Epithelial cell of alveolus of lung (primary cell): ENCODE results near the gene ANKRD53. TPM values are rescaled to one million over a fixed set of nuclear protein-coding genes. Genes with fewer than 3 reads are reported as not detected.

ENCODE experiments used
- total RNA-seq: library from RNA; depleted of rRNA; stranded (reverse); fragments of >200 nt; gene quantifications from 2 replicates; pipeline ENCODE4 v1.2.1, GENCODE V29; 2015

The ANKRD53 gene, protein sequence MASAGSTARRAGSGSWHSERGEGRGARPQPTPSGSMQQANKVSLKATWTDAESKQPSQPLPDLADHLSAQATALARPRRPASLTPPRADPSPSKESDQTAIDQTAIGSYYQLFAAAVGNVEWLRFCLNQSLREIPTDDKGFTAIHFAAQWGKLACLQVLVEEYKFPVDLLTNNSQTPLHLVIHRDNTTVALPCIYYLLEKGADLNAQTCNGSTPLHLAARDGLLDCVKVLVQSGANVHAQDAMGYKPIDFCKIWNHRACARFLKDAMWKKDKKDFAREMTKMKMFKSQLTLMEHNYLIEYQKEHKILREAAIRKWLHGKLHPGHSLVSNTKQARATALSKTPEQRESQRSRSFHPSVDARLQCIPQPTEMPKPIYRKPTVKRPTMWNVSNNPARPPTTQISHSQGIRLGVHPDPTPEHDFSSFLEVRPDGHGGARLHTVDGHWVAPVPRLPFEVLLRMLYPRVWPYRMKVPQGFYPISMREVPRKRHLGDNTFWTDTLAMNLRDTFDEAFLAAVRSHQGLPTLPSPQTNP
- total RNA-seq, result 1.3 and 1.4 TPM in 2 replicates

GRCh38 chr2:70978341-70979179 is at the start of gene ANKRD53:
Gene ANKRD53 (plus strand): TSS chr2:70978630. CDS start chr2:70978646, 16 bp downstream.

GRCh38 chr2:70935468-70936164 is 42.8 kb upstream of the ANKRD53 start, which contains the start of gene ATP6V1B1:
Gene ATP6V1B1 (plus strand): TSS chr2:70935900. CDS start chr2:70935955, 55 bp downstream.

DNA sequence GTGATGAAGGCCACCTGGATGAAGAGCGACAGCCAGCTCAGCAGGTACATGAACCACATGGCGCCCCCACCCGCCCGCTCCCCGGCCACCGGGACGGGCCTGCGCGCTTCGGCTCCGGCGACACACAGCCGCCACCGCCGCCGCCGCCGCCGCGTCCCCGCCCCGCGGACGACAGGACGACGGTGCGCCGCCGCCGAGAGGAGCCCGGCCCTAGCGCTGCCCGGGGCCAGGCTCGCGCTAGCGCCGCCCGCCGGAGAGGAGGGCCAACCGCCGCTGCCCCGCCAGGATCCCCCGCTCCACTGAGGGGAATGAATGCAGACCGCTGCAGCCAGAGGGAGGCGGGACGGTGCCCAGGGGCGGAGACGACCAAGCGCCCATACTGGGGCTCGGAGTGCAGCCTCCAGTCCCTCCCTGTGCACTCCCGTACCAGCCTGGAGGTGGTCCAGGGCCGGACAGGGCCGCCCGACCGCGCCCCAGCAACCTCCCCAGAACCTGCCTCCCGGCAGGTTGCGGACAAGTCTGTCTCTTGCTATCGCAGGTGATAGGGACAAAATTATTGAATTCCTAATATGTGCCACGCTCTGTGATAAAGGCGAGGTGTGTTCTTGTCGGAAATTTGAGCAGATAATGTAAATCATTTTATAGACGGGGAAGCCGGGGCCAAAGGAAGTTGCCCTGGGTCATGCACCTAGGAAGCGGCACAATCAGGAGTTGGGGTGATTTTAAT is 16.4 kb downstream of the ANKRD53 start, which contains the start of gene TEX261:
Gene TEX261, minus strand, starts transcription at position 175 of the 727 bp plus-strand sequence. Its CDS starts 116 bp downstream, at position 59.

Other genes starting within 250 kb of the ANKRD53 start
- gene ADD2, start 210.4 kb upstream of the ANKRD53 start, total RNA-seq, result 0.88 and 1.4 TPM in 2 replicates
- gene FIGLA, start 188.0 kb upstream of the ANKRD53 start, total RNA-seq, result not detected in 2 replicates
- not detected in 2 replicates for gene CLEC4F, start 158.0 kb upstream of the ANKRD53 start, total RNA-seq
- gene CD207, start 142.8 kb upstream of the ANKRD53 start, total RNA-seq, result not detected in 2 replicates
- 3.9 and 7.9 TPM in 2 replicates for gene VAX2, start 78.1 kb upstream of the ANKRD53 start, total RNA-seq
- 0.40 and 4.1 TPM in 2 replicates for gene ATP6V1B1, start 42.7 kb upstream of the ANKRD53 start, total RNA-seq
- 27.0 and 42.9 TPM in 2 replicates for gene TEX261, start 16.2 kb downstream of the ANKRD53 start, total RNA-seq
- gene NAGK, start 90.0 kb downstream of the ANKRD53 start, total RNA-seq, result 49.3 and 80.2 TPM in 2 replicates
- gene MCEE, start 151.6 kb downstream of the ANKRD53 start, total RNA-seq, result 15.4 and 19.6 TPM in 2 replicates
- gene MPHOSPH10, start 152.0 kb downstream of the ANKRD53 start, total RNA-seq, result 20.4 and 22.4 TPM in 2 replicates
- 0.52 and 1.0 TPM in 2 replicates for gene PAIP2B, start 248.5 kb downstream of the ANKRD53 start, total RNA-seq